GM21619 (cell line): Measurements from ENCODE around the gene YJEFN3.

Experiments
- ATAC-seq: cut with Tn5 transposase; IDR thresholded peaks from one replicate; pipeline ENCODE4 v1.9.1; 2021; ENCODE audit not compliant: unreplicated experiment

The YJEFN3 gene

GRCh38 chr19:19528721-19529490 is at the start of gene YJEFN3:
Gene YJEFN3, plus strand, starts transcription at chr19:19528911. Its CDS starts 22 bp downstream, at chr19:19528933.
- ATAC-seq, result no peak

- no peak for ATAC-seq
Observed at GRCh38 chr19:19480688-19481087, 48.0 kb upstream of the YJEFN3 start.

- no peak for ATAC-seq
Observed at GRCh38 chr19:19482809-19483596, 45.7 kb upstream of the YJEFN3 start.

- no peak for ATAC-seq
Observed at GRCh38 chr19:19485161-19485997, 43.3 kb upstream of the YJEFN3 start.

- no peak for ATAC-seq
Observed at GRCh38 chr19:19485998-19486290, 42.8 kb upstream of the YJEFN3 start.

GRCh38 chr19:19486343-19487076 is 42.2 kb upstream of the YJEFN3 start:
- no peak for ATAC-seq

GRCh38 chr19:19487077-19487949 is 41.4 kb upstream of the YJEFN3 start:
- ATAC-seq, result no peak

- ATAC-seq, result no peak
Observed at GRCh38 chr19:19487950-19488874, 40.5 kb upstream of the YJEFN3 start.

- peak; percentile 60 for ATAC-seq
Observed at GRCh38 chr19:19488875-19489690, 39.6 kb upstream of the YJEFN3 start.

GRCh38 chr19:19489804-19490204 is 38.9 kb upstream of the YJEFN3 start:
- ATAC-seq, result no peak

- ATAC-seq, result no peak
Observed at GRCh38 chr19:19490214-19490968, 38.3 kb upstream of the YJEFN3 start.

- no peak for ATAC-seq
Observed at GRCh38 chr19:19491321-19492025, 37.2 kb upstream of the YJEFN3 start.

- ATAC-seq, result no peak
Observed at GRCh38 chr19:19492026-19492610, 36.6 kb upstream of the YJEFN3 start.

- no peak for ATAC-seq
Observed at GRCh38 chr19:19493841-19494546, 34.7 kb upstream of the YJEFN3 start.
